CD8-positive, alpha-beta memory T cell (primary cell): Measurements from ENCODE around the gene PPP1R3E. TPM values are rescaled to one million over a fixed set of nuclear protein-coding genes. Genes with fewer than 3 reads are reported as not detected.

Source experiments
- CTCF ChIA-PET: fragments of 350-600 bp; sonication (Branson Sonifier 250); formaldehyde crosslinking; loops from one replicate; lab custom pipeline; 2021; ENCODE audit warnings: antibody characterized with exemption; lab: Charles Lee
- POLR2A ChIA-PET: fragments of 350-600 bp; sonication (Branson Sonifier 250); formaldehyde crosslinking; loops from one replicate; lab custom pipeline; 2021; ENCODE audit warnings: antibody characterized with exemption; lab: Charles Lee
- DNase-seq, 5 donors: peaks; one replicate each; pipeline versions ENCODE4 v3.0.0 to v3.0.0-alpha.2; 2020 to 2022; ENCODE audit warnings: mixed read lengths in 1 of 5
- H3K27ac ChIP-seq: one replicate; pipeline ENCODE4 v1.7.0; 2013; ENCODE audit warnings: low read depth, mild to moderate bottlenecking, low read length, moderate library complexity
- H3K27me3 ChIP-seq: 2 replicates; pipeline ENCODE4 v1.7.0; 2013; ENCODE audit warnings: low read length, mild to moderate bottlenecking; ENCODE audit not compliant: insufficient read depth, poor library complexity, severe bottlenecking
- H3K36me3 ChIP-seq: 2 replicates; pipeline ENCODE4 v1.7.0; 2013; ENCODE audit warnings: mild to moderate bottlenecking, low read length, moderate library complexity; ENCODE audit not compliant: insufficient read depth
- H3K4me1 ChIP-seq: 2 replicates; pipeline ENCODE4 v1.7.0; 2013; ENCODE audit warnings: mild to moderate bottlenecking, low read length, moderate library complexity; ENCODE audit not compliant: insufficient read depth
- H3K4me3 ChIP-seq: 2 replicates; pipeline ENCODE4 v1.7.0; 2013; ENCODE audit warnings: mild to moderate bottlenecking, low read length
- H3K9me3 ChIP-seq: 2 replicates; pipeline ENCODE4 v1.7.0; 2013; ENCODE audit warnings: mild to moderate bottlenecking, low read length
- H3K27ac Mint-ChIP-seq, 8 donors: one replicate each; pipeline ENCODE4 v1.8.0; 2020 to 2021; ENCODE audit warnings: mixed read lengths in 8 of 8, mild to moderate bottlenecking in 6 of 8, inconsistent platforms in 3 of 8, moderate library complexity in 3 of 8
- H3K27me3 Mint-ChIP-seq, 2 donors: one replicate each; pipeline ENCODE4 v1.8.0; 2020 to 2021; ENCODE audit warnings: mixed read lengths in 2 of 2, mild to moderate bottlenecking in 1 of 2, moderate library complexity in 1 of 2
- H3K36me3 Mint-ChIP-seq, 3 donors: one replicate each; pipeline ENCODE4 v1.8.0; 2020 to 2021; ENCODE audit warnings: mixed read lengths in 3 of 3, inconsistent platforms in 1 of 3, mild to moderate bottlenecking in 1 of 3
- H3K4me1 Mint-ChIP-seq, 3 donors: one replicate each; pipeline ENCODE4 v1.8.0; 2020 to 2021; ENCODE audit warnings: mixed read lengths in 3 of 3, inconsistent platforms in 1 of 3, mild to moderate bottlenecking in 1 of 3
- H3K4me3 Mint-ChIP-seq, 7 donors: one replicate each; pipeline ENCODE4 v1.8.0; 2020 to 2021; ENCODE audit warnings: mixed read lengths in 7 of 7, mild to moderate bottlenecking in 6 of 7, moderate library complexity in 4 of 7, inconsistent platforms in 2 of 7
- H3K9me3 Mint-ChIP-seq, 5 donors: one replicate each; pipeline ENCODE4 v1.8.0; 2020 to 2022; ENCODE audit warnings: mixed read lengths in 5 of 5, mild to moderate bottlenecking in 3 of 5, moderate library complexity in 2 of 5, inconsistent platforms in 1 of 5
- polyA plus RNA-seq: library from polyadenylated mRNA; unstranded; fragments of 300-500 nt; fragmentation: Illumina TruSeq; gene quantifications from one replicate; pipeline ENCODE4 v1.2.3, GENCODE V29; 2021
- total RNA-seq, 2 experiments: library from RNA; stranded (reverse); gene quantifications; one replicate each; pipeline ENCODE4 v1.2.3, GENCODE V29; 2021

Gene PPP1R3E
- total and polyA plus RNA-seq, 3 experiments from 2014 or later, result 2.0 to 18.2 (median 16.2) TPM

GRCh38 chr14:23324993-23325392 lies 22.3 kb upstream of the PPP1R3E start:
- H3K4me3 ChIP-seq, result no peak overlapping the region
- no peak overlapping the region for H3K27ac ChIP-seq
- H3K27ac Mint-ChIP-seq, result peak overlapping the region in 2 of 8 donors; percentile 7 to 88
- H3K27me3 ChIP-seq, result no peaks in the 10 kb centered on the region
- H3K4me1 ChIP-seq, result peaks cover 20% of the 10 kb centered on the region
- no peaks in the 10 kb centered on the region for H3K9me3 ChIP-seq
- H3K36me3 Mint-ChIP-seq, result peaks cover 0 to 44% (median 6%) of the 10 kb centered on the region in 3 donors
- peaks cover 20% of the 10 kb centered on the region for H3K36me3 ChIP-seq
- POLR2A ChIA-PET, result no interaction called here
- no peaks in the 10 kb centered on the region for H3K9me3 Mint-ChIP-seq
- peaks cover 26 to 33% (median 28%) of the 10 kb centered on the region in 3 donors for H3K4me1 Mint-ChIP-seq
- CTCF ChIA-PET, result no interaction called here
- peaks cover 0 to 3% of the 10 kb centered on the region in 2 donors for H3K27me3 Mint-ChIP-seq
- no peak for DNase-seq
- peak overlapping the region in 1 of 7 donors; percentile 35 for H3K4me3 Mint-ChIP-seq

GRCh38 chr14:23324455-23324846 lies 21.8 kb upstream of the PPP1R3E start:
- H3K27me3 Mint-ChIP-seq, result peaks cover 0 to 3% of the 10 kb centered on the region in 2 donors
- no peak for DNase-seq
- peaks cover 23% of the 10 kb centered on the region for H3K4me1 ChIP-seq
- peaks cover 30 to 38% (median 31%) of the 10 kb centered on the region in 3 donors for H3K4me1 Mint-ChIP-seq
- no peaks in the 10 kb centered on the region for H3K27me3 ChIP-seq
- H3K36me3 ChIP-seq, result peaks cover 20% of the 10 kb centered on the region
- peaks cover 0 to 44% (median 6%) of the 10 kb centered on the region in 3 donors for H3K36me3 Mint-ChIP-seq
- POLR2A ChIA-PET, result interaction anchor here (5.0 kb wide), 1 partner anchor 22 kb away, joined by 146 read pairs; the partner anchor contains the start of gene PPP1R3E
- CTCF ChIA-PET, result interaction anchor here (0.7 kb wide), 1 partner anchor 14 kb away, joined by 3 read pairs; no protein-coding TSS in a partner anchor
- H3K9me3 ChIP-seq, result no peaks in the 10 kb centered on the region
- no peak overlapping the region for H3K4me3 ChIP-seq
- H3K27ac ChIP-seq, result no peak overlapping the region
- peak overlapping the region in 1 of 7 donors; percentile 35 for H3K4me3 Mint-ChIP-seq
- H3K9me3 Mint-ChIP-seq, result no peaks in the 10 kb centered on the region
- peak overlapping the region in 1 of 8 donors; percentile 7 for H3K27ac Mint-ChIP-seq

DNA sequence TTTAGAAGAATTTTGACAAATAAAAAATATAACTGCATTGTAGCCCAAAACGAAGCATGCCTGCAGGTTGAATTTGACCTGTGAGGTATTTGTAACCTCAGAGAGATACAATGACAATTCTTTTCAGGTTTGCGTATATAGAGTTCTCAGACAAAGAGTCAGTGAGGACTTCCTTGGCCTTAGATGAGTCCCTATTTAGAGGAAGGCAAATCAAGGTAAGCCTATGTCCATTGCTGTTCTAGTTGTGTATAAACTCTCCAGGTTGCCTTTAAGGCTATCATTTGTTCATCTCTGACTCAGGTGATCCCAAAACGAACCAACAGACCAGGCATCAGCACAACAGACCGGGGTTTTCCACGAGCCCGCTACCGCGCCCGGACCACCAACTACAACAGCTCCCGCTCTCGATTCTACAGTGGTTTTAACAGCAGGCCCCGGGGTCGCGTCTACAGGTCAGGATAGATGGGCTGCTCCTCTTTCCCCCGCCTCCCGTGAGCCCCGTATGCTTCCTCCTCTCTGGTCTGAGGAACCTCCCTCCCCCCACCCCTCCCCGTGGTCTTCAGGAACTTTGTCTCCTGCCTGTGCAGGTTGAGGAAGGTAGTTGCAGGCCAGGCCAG lies 21.3 kb upstream of the PPP1R3E start:
- H3K36me3 ChIP-seq, result peaks cover 20% of the 10 kb centered on the region
- no peaks in the 10 kb centered on the region for H3K27me3 ChIP-seq
- Mint-ChIP-seq H3K36me3 (peaks cover 0 to 44% (median 6%) of the 10 kb centered on the region in 3 donors), H3K27me3 (peaks cover 0 to 3% of the 10 kb centered on the region in 2 donors), H3K4me1 (peaks cover 30 to 38% (median 31%) of the 10 kb centered on the region in 3 donors), H3K9me3 (no peaks in the 10 kb centered on the region), H3K27ac (peak overlapping the region in 1 of 8 donors; percentile 89), H3K4me3 (no peak overlapping the region)
- CTCF ChIA-PET, result interaction anchor here (0.7 to 3.7 kb wide), 2 partner anchors 13 to 56 kb away, joined by 3 to 14 read pairs; no protein-coding TSS in a partner anchor
- no peak for DNase-seq
- H3K4me1 ChIP-seq, result peaks cover 23% of the 10 kb centered on the region
- no peak overlapping the region for H3K4me3 ChIP-seq
- no peak overlapping the region for H3K27ac ChIP-seq
- H3K9me3 ChIP-seq, result no peaks in the 10 kb centered on the region
- POLR2A ChIA-PET, result interaction anchor here (5.0 kb wide), 1 partner anchor 21 kb away, joined by 146 read pairs; the partner anchor contains the start of gene PPP1R3E

DNA sequence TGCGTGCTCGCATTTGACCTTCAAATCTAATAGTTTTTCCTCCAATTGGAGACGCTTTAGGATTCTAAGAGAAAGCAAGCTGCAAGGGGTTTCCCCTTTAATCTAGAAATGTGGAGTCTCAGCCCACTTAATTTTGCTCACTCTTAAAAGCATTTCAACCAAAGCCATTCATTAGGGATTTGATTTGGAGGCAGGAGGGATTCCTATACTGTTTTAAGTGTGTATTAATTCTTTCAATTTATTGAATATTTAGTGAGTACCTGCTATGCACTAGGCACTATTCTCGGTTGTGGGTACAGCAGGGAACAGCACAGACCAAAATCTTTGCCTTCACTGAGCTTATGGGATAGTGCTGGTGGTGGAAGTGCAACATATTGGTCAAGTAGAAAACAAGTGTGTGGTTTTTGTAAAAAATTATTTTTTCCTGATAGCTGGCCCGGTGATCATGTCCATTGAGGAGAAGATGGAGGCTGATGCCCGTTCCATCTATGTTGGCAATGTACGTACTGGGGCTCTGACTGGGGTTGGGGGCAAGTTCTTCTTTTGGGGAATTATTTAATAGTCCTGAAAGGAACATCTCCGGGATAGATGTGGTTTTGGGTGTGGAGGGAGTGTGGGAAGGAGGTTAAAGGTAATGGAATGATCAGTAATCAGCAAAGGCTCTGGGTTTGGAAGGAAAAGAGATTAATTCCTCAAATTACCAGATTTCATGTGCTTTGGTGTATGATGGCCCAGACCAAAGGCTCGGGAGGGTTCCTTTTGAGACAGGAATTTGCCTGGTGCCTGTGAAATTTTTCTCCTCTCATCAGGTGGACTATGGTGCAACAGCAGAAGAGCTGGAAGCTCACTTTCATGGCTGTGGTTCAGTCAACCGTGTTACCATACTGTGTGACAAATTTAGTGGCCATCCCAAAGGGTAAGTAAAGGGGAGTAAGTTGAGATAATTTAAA lies 20.2 kb upstream of the PPP1R3E start:
- no peaks in the 10 kb centered on the region for H3K9me3 ChIP-seq
- peak overlapping the region; percentile 76 for H3K27ac ChIP-seq
- peak overlapping the region; percentile 90 to 99 (median 92) for H3K4me3 Mint-ChIP-seq
- no peaks in the 10 kb centered on the region for H3K27me3 ChIP-seq
- CTCF ChIA-PET, result interaction anchor here (0.9 to 3.7 kb wide), 7 partner anchors 21 to 228 kb away, joined by 3 to 52 read pairs (median 11); partner anchors contain the start of genes ACIN1, C14orf119 and PPP1R3E
- peaks cover 0 to 3% of the 10 kb centered on the region in 2 donors for H3K27me3 Mint-ChIP-seq
- no peak for DNase-seq
- H3K36me3 Mint-ChIP-seq, result peaks cover 0 to 44% (median 6%) of the 10 kb centered on the region in 3 donors
- H3K4me1 ChIP-seq, result peaks cover 23% of the 10 kb centered on the region
- peak overlapping the region; percentile 79 for H3K4me3 ChIP-seq
- H3K4me1 Mint-ChIP-seq, result peaks cover 30 to 36% (median 30%) of the 10 kb centered on the region in 3 donors
- H3K9me3 Mint-ChIP-seq, result no peaks in the 10 kb centered on the region
- peak overlapping the region; percentile 86 to 95 (median 93) for H3K27ac Mint-ChIP-seq
- peaks cover 20% of the 10 kb centered on the region for H3K36me3 ChIP-seq
- POLR2A ChIA-PET, result interaction anchor here (1.1 to 5.0 kb wide), 3 partner anchors 16 to 37 kb away, joined by 3 to 146 read pairs (median 23); partner anchors contain the start of genes HOMEZ and PPP1R3E

- H3K27ac Mint-ChIP-seq, result peak overlapping the region; percentile 86 to 95 (median 93)
- no peaks in the 10 kb centered on the region for H3K27me3 ChIP-seq
- peak overlapping the region; percentile 79 for H3K4me3 ChIP-seq
- H3K4me1 ChIP-seq, result peaks cover 23% of the 10 kb centered on the region
- H3K4me3 Mint-ChIP-seq, result peak overlapping the region; percentile 90 to 99 (median 92)
- H3K36me3 Mint-ChIP-seq, result peaks cover 0 to 44% (median 6%) of the 10 kb centered on the region in 3 donors
- peaks cover 3% of the 10 kb centered on the region in 2 donors for H3K27me3 Mint-ChIP-seq
- peak; percentile 8 to 60 (median 21) for DNase-seq
- peaks cover 29 to 35% (median 30%) of the 10 kb centered on the region in 3 donors for H3K4me1 Mint-ChIP-seq
- peaks cover 20% of the 10 kb centered on the region for H3K36me3 ChIP-seq
- ChIA-PET CTCF (interaction anchor here (0.8 to 3.7 kb wide), 18 partner anchors 8 to 759 kb away, joined by 3 to 52 read pairs (median 4); partner anchors contain the start of genes ACIN1, AJUBA, C14orf119 and HOMEZ), POLR2A (interaction anchor here (0.5 to 5.0 kb wide), 11 partner anchors 11 to 793 kb away, joined by 3 to 146 read pairs (median 4); partner anchors contain the start of genes ACIN1, C14orf119, HOMEZ and OXA1L)
- H3K9me3 Mint-ChIP-seq, result no peaks in the 10 kb centered on the region
- peak overlapping the region; percentile 76 for H3K27ac ChIP-seq
- H3K9me3 ChIP-seq, result no peaks in the 10 kb centered on the region
These were observed 19.2 kb upstream of the PPP1R3E start for GRCh38 chr14:23321572-23322547.

DNA sequence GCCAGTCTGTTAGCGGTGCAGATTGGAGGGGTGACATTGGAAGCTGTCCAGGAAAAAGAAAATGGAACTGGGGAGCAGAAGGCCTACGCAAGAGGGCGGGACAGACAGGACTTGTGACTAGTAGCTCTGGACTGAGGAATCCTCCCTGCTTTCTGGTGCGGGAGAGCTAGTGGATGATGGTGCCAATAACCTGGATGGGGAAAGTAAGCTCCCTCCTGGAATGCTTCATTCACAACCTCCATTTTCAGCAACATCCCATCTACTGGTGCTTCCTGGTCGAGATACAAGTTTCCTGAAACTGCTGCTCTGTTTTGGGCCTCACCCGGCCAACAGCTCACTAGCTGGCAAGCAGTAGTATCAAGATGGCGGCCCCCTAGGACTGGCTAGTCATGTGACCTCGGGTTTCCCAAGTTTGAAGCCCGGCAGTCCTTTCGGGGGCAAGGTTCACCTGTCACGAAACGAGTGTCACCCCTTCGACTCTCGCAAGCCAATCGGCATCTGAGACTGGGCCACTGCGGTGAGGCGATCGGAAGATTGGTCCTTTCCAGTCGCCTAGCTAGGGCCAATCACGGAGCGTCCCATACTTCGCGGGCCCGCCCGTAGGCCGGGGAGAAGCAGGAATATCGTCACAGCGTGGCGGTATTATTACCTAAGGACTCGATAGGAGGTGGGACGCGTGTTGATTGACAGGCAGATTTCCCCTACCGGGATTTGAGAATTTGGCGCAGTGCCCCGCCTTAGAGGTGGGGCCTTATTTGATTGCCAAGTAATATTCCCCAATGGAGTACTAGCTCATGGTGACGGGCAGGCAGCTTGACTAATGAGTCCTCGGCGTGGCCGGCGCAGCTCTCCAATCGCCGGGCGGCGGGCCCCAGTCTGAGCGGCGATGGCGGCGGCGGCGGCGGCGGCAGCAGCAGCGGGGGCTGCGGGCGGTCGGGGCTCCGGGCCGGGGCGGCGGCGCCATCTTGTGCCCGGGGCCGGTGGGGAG lies 18.2 kb upstream of the PPP1R3E start, which contains the start of gene PABPN1:
Gene PABPN1 (plus strand): TSS at position 874 of the 988 bp plus-strand sequence. CDS start 13 bp downstream, at position 887.
- H3K4me1 Mint-ChIP-seq, result peaks cover 29 to 35% (median 30%) of the 10 kb centered on the region in 3 donors
- CTCF ChIA-PET, result interaction anchor here (0.8 to 3.7 kb wide), 19 partner anchors 9 to 760 kb away, joined by 3 to 52 read pairs (median 4); partner anchors contain the start of genes ACIN1, AJUBA, C14orf119 and HOMEZ
- H3K36me3 Mint-ChIP-seq, result peaks cover 0 to 41% (median 6%) of the 10 kb centered on the region in 3 donors

More for the DNA sequence above, 18.2 kb upstream of the PPP1R3E start, which contains the start of gene PABPN1:
- Mint-ChIP-seq H3K4me3 (peak within 1 kb of the TSS; percentile 91 to 99 (median 93)), H3K9me3 (no peaks in the 10 kb centered on the region), H3K27ac (peak within 1 kb of the TSS; percentile 91 to 99 (median 98)), H3K27me3 (peaks cover 3 to 9% of the 10 kb centered on the region in 2 donors)
- POLR2A ChIA-PET, result interaction anchor here (0.5 to 5.0 kb wide), 14 partner anchors 10 to 794 kb away, joined by 3 to 146 read pairs (median 4); partner anchors contain the start of genes ACIN1, C14orf119, HAUS4 and HOMEZ
- Histone ChIP-seq H3K4me3 (peak within 1 kb of the TSS; percentile 79), H3K9me3 (no peaks in the 10 kb centered on the region), H3K36me3 (peaks cover 20% of the 10 kb centered on the region), H3K27me3 (no peaks in the 10 kb centered on the region), H3K4me1 (peaks cover 23% of the 10 kb centered on the region), H3K27ac (peak within 1 kb of the TSS; percentile 83)
- DNase-seq, result peak; percentile 94 to 99 (median 99)
